IPS-18a (cell line): ENCODE data around the gene VAMP1.
"Not testable (repeated sequence)": the region's sequence is repeated elsewhere in the genome, so short reads cannot be mapped to it uniquely, and the experiment has no call there.

Source experiments
- H3K27ac ChIP-seq: one replicate; pipeline ENCODE4 v1.5.1; 2013; ENCODE audit warnings: low read length
- H3K27me3 ChIP-seq: one replicate; pipeline ENCODE4 v1.6.1; 2013; ENCODE audit warnings: mild to moderate bottlenecking, low read length; ENCODE audit not compliant: control insufficient read depth, insufficient read depth
- H3K36me3 ChIP-seq: one replicate; pipeline ENCODE4 v1.6.1; 2013; ENCODE audit warnings: low read depth, low read length; ENCODE audit not compliant: control insufficient read depth
- H3K4me1 ChIP-seq: one replicate; pipeline ENCODE4 v1.6.1; 2013; ENCODE audit warnings: low read depth, low read length; ENCODE audit not compliant: control insufficient read depth
- H3K4me3 ChIP-seq: one replicate; pipeline ENCODE4 v1.5.1; 2013; ENCODE audit warnings: low read length
- H3K9ac ChIP-seq: one replicate; pipeline ENCODE4 v1.6.1; 2013; ENCODE audit warnings: mild to moderate bottlenecking, low read length, moderate library complexity
- H3K9me3 ChIP-seq: one replicate; pipeline ENCODE4 v1.6.1; 2013; ENCODE audit warnings: low read depth, low read length; ENCODE audit not compliant: control insufficient read depth

VAMP1 gene

GRCh38 chr12:6427796-6428195, 42.7 kb downstream of the VAMP1 start:
- not testable (repeated sequence) for H3K4me3 ChIP-seq, H3K36me3 ChIP-seq, H3K27me3 ChIP-seq, H3K9me3 ChIP-seq, H3K27ac ChIP-seq, H3K4me1 ChIP-seq, H3K9ac ChIP-seq

DNA sequence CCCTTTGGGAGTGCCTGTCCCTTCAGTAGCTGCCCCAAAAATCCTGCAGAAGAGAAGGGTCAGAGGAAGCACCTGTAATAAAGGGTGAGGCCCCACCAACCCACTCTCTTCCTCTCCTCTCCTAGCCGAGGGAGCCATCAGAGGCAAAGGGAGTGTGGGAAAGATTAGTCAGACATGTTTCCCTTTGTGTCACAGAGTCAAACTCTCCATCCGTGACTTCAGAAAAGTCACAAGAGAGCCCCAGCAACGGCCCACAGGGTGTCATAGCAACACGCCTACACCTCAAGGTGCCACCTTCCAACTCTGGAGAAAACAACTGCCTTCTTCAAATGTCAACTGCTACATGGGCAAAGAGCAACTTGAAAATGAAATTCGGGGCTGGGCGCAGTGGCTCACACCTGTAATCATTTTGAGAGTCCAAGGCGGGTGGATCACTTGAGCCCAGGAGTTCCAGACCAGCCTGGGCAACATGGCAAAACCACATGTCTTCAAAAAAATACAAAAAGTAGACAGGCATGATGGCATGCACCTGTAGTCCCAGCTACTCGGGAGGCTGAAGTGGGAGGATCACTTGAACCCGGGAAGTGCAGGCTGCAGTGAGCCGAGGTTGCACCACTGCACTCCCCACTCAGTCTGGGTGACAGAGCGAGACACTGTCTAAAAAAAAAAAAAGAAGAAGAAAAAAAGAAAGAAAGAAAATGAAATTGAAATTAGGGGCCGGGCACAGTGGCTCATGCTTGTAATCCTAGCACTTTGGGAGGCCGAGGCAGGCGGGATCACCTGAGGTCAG, 43.4 kb downstream of the VAMP1 start:
- Histone ChIP-seq H3K27ac (no peak overlapping the region), H3K9me3 (no peaks in the 10 kb centered on the region), H3K27me3 (no peaks in the 10 kb centered on the region), H3K36me3 (no peaks in the 10 kb centered on the region), H3K4me1 (no peaks in the 10 kb centered on the region), H3K9ac (no peak overlapping the region), H3K4me3 (no peak overlapping the region)

- H3K36me3 ChIP-seq, result no peaks in the 10 kb centered on the region
- H3K9me3 ChIP-seq, result no peaks in the 10 kb centered on the region
- no peak overlapping the region for H3K9ac ChIP-seq
- no peaks in the 10 kb centered on the region for H3K4me1 ChIP-seq
- H3K27me3 ChIP-seq, result no peaks in the 10 kb centered on the region
- no peak overlapping the region for H3K4me3 ChIP-seq
- H3K27ac ChIP-seq, result no peak overlapping the region
Observed at GRCh38 chr12:6425590-6426531, 44.6 kb downstream of the VAMP1 start.

- no peaks in the 10 kb centered on the region for H3K27me3 ChIP-seq
- no peak overlapping the region for H3K9ac ChIP-seq
- no peaks in the 10 kb centered on the region for H3K9me3 ChIP-seq
- H3K4me1 ChIP-seq, result no peaks in the 10 kb centered on the region
- no peak overlapping the region for H3K27ac ChIP-seq
- H3K36me3 ChIP-seq, result no peaks in the 10 kb centered on the region
- no peak overlapping the region for H3K4me3 ChIP-seq
Observed at GRCh38 chr12:6424866-6425265, 45.6 kb downstream of the VAMP1 start.

- Histone ChIP-seq H3K9ac (no peak overlapping the region), H3K9me3 (no peaks in the 10 kb centered on the region), H3K4me3 (no peak overlapping the region), H3K4me1 (no peaks in the 10 kb centered on the region), H3K27me3 (no peaks in the 10 kb centered on the region), H3K36me3 (no peaks in the 10 kb centered on the region), H3K27ac (no peak overlapping the region)
Observed at GRCh38 chr12:6424008-6424347, 46.5 kb downstream of the VAMP1 start.

DNA sequence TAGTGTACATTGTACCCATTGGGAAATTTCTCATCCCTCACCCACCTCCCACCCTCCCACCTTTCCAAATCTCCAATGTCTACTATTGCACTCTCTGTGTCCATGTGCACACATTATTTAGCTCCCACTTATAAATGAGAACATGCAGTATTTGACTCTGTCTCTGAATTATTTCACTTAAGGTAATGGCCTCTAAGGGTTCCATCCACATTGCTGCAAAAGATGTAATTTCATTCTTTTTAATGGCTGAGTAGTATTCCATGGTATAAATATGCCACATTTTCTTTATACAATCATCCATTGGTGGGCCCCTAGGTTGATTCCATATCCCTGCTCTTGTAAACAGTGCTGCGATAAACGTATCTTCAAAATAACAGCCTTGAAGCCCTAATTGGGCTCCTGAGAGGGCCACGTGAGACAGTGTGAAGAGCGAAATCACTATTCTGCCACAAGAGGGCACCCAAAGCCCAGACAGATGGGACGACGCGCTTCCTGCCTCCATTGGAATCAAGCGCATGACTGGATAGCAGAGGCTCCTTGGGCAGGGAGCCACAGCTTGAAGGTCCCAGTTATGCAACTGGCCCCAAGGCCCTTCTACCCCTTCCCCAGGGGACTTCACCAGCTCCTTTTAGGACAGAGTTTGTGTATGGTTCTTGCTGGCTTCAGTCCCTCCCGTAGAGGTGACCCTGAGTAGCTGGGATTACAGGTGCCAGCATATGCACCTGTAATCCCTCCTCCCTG, 47.0 kb downstream of the VAMP1 start:
- Histone ChIP-seq H3K27me3 (no peaks in the 10 kb centered on the region), H3K4me1 (no peaks in the 10 kb centered on the region)

GRCh38 chr12:6420364-6420763, 50.1 kb downstream of the VAMP1 start:
- H3K9me3 ChIP-seq, result no peaks in the 10 kb centered on the region
- H3K36me3 ChIP-seq, result no peaks in the 10 kb centered on the region
- H3K27me3 ChIP-seq, result no peaks in the 10 kb centered on the region
- H3K4me1 ChIP-seq, result no peaks in the 10 kb centered on the region
- no peak overlapping the region for H3K4me3 ChIP-seq
- no peak overlapping the region for H3K9ac ChIP-seq
- no peak overlapping the region for H3K27ac ChIP-seq

More for the DNA sequence above, 47.0 kb downstream of the VAMP1 start:
- Histone ChIP-seq H3K9me3 (no peaks in the 10 kb centered on the region), H3K36me3 (no peaks in the 10 kb centered on the region), H3K27ac (no peak overlapping the region), H3K4me3 (no peak overlapping the region), H3K9ac (no peak overlapping the region)

- H3K27ac ChIP-seq, result no peak overlapping the region
- H3K9me3 ChIP-seq, result no peaks in the 10 kb centered on the region
- no peak overlapping the region for H3K9ac ChIP-seq
- no peak overlapping the region for H3K4me3 ChIP-seq
- H3K36me3 ChIP-seq, result no peaks in the 10 kb centered on the region
- no peaks in the 10 kb centered on the region for H3K27me3 ChIP-seq
- H3K4me1 ChIP-seq, result no peaks in the 10 kb centered on the region
Observed at GRCh38 chr12:6418796-6419195, 51.7 kb downstream of the VAMP1 start.

GRCh38 chr12:6416596-6416995, 53.9 kb downstream of the VAMP1 start:
- Histone ChIP-seq H3K4me1 (no peaks in the 10 kb centered on the region), H3K4me3 (no peak overlapping the region), H3K27ac (no peak overlapping the region), H3K36me3 (no peaks in the 10 kb centered on the region), H3K9ac (no peak overlapping the region), H3K27me3 (no peaks in the 10 kb centered on the region), H3K9me3 (no peaks in the 10 kb centered on the region)
